BLaER1 treated with 17β-estradiol and CSF1 and Interleukin-3, amounts not matched to agents 10 nM and 100 nM (cell line): ENCODE results near the gene GLB1L2.

Source experiments
- H3K27ac ChIP-seq, 11 experiments: shearing (Covaris generic); formaldehyde crosslinking; 2 replicates each; pipeline ENCODE4 v1.8.1; 2022
- H3K27me3 ChIP-seq, 11 experiments: shearing (Covaris generic); formaldehyde crosslinking; 2 replicates each; pipeline ENCODE4 v1.8.1; 2022
- H3K36me3 ChIP-seq, 11 experiments: shearing (Covaris generic); formaldehyde crosslinking; 2 replicates each; pipeline ENCODE4 v1.8.1; 2022
- H3K4me1 ChIP-seq, 10 experiments: shearing (Covaris generic); formaldehyde crosslinking; 2 replicates each; pipeline ENCODE4 v1.8.1; 2022
- H3K4me2 ChIP-seq, 11 experiments: shearing (Covaris generic); formaldehyde crosslinking; 2 replicates each; pipeline ENCODE4 v1.8.1; 2022
- H3K4me3 ChIP-seq, 10 experiments: shearing (Covaris generic); formaldehyde crosslinking; 2 replicates each; pipeline ENCODE4 v1.8.1; 2022
- H3K9ac ChIP-seq, 11 experiments: shearing (Covaris generic); formaldehyde crosslinking; 2 replicates each; pipeline ENCODE4 v1.8.1; 2022
- H3K9me3 ChIP-seq, 11 experiments: shearing (Covaris generic); formaldehyde crosslinking; replicated peaks in 1 of 11; 2 replicates each; pipeline ENCODE4 v1.8.1; 2022
- H4K20me1 ChIP-seq, 11 experiments: shearing (Covaris generic); formaldehyde crosslinking; 2 replicates each; pipeline ENCODE4 v1.8.1; 2022
- Cebpa-rat ChIP-seq, 11 experiments: shearing (Covaris generic); IDR thresholded peaks; 2 replicates each; pipeline ENCODE4 v1.8.1; 2022

GLB1L2 gene

GRCh38 chr11:134365011-134365925, 33.5 kb downstream of the GLB1L2 start:
- H3K27me3 ChIP-seq, result peaks cover 0 to 38% (median 15%) of the 10 kb centered on the region in 11 experiments; a peak in 15 of 22 replicates
- H3K4me1 ChIP-seq, result peaks cover 0 to 58% (median 37%) of the 10 kb centered on the region in 10 experiments; a peak in 17 of 20 replicates
- H3K36me3 ChIP-seq, result no peaks in the 10 kb centered on the region
- no peaks in the 10 kb centered on the region for H3K9me3 ChIP-seq
- peaks cover 0 to 77% (median 27%) of the 10 kb centered on the region in 11 experiments; a peak in 16 of 22 replicates for H4K20me1 ChIP-seq
- H3K4me3 ChIP-seq, result no peak overlapping the region
- peak overlapping the region in 9 of 11 experiments; percentile 0 to 68 (median 60); a peak in 17 of 22 replicates for H3K4me2 ChIP-seq
- H3K9ac ChIP-seq, result no peak overlapping the region
- H3K27ac ChIP-seq, result no peak overlapping the region
- no peak for TF ChIP-seq Cebpa-rat (IDR thresholded peaks at IDR 0.05)

GRCh38 chr11:134366254-134366653, 34.5 kb downstream of the GLB1L2 start:
- Histone ChIP-seq H3K27me3 (peaks cover 0 to 29% (median 13%) of the 10 kb centered on the region in 11 experiments; a peak in 15 of 22 replicates), H3K27ac (no peak overlapping the region), H4K20me1 (peaks cover 0 to 76% (median 34%) of the 10 kb centered on the region in 11 experiments; a peak in 16 of 22 replicates), H3K4me2 (no peak overlapping the region), H3K4me1 (peaks cover 0 to 53% (median 34%) of the 10 kb centered on the region in 10 experiments; a peak in 17 of 20 replicates), H3K9ac (no peak overlapping the region), H3K4me3 (no peak overlapping the region), H3K9me3 (no peaks in the 10 kb centered on the region), H3K36me3 (no peaks in the 10 kb centered on the region)
- TF ChIP-seq Cebpa-rat (IDR thresholded peaks at IDR 0.05), result no peak

GRCh38 chr11:134367781-134368180, 36.0 kb downstream of the GLB1L2 start:
- Histone ChIP-seq H4K20me1 (peaks cover 0 to 77% (median 28%) of the 10 kb centered on the region in 11 experiments; a peak in 15 of 22 replicates), H3K4me3 (no peak overlapping the region), H3K27me3 (peaks cover 0 to 14% (median 1%) of the 10 kb centered on the region in 11 experiments; a peak in 8 of 22 replicates), H3K36me3 (no peaks in the 10 kb centered on the region), H3K4me1 (peaks cover 0 to 51% (median 34%) of the 10 kb centered on the region in 10 experiments; a peak in 14 of 20 replicates), H3K27ac (no peak overlapping the region), H3K9me3 (no peaks in the 10 kb centered on the region), H3K9ac (no peak overlapping the region), H3K4me2 (no peak overlapping the region)
- TF ChIP-seq Cebpa-rat (IDR thresholded peaks at IDR 0.05), result no peak

- H3K27me3 ChIP-seq, result peaks cover 0 to 23% (median 0%) of the 10 kb centered on the region in 11 experiments; a peak in 9 of 22 replicates
- peaks cover 0 to 37% (median 21%) of the 10 kb centered on the region in 10 experiments; a peak in 14 of 20 replicates for H3K4me1 ChIP-seq
- TF ChIP-seq Cebpa-rat (IDR thresholded peaks at IDR 0.05), result no peak
- H3K9me3 ChIP-seq, result no peaks in the 10 kb centered on the region
- no peak overlapping the region for H3K4me2 ChIP-seq
- no peak overlapping the region for H3K9ac ChIP-seq
- peaks cover 0 to 77% (median 10%) of the 10 kb centered on the region in 11 experiments; a peak in 13 of 22 replicates for H4K20me1 ChIP-seq
- H3K4me3 ChIP-seq, result no peak overlapping the region
- no peaks in the 10 kb centered on the region for H3K36me3 ChIP-seq
- no peak overlapping the region for H3K27ac ChIP-seq
Observed at GRCh38 chr11:134369656-134370525, 38.1 kb downstream of the GLB1L2 start.

GRCh38 chr11:134370526-134371435, 39.0 kb downstream of the GLB1L2 start:
- TF ChIP-seq Cebpa-rat (IDR thresholded peaks at IDR 0.05), result no peak
- H4K20me1 ChIP-seq, result peaks cover 0 to 72% (median 10%) of the 10 kb centered on the region in 11 experiments; a peak in 11 of 22 replicates
- H3K4me2 ChIP-seq, result no peak overlapping the region
- no peak overlapping the region for H3K4me3 ChIP-seq
- H3K36me3 ChIP-seq, result no peaks in the 10 kb centered on the region
- H3K4me1 ChIP-seq, result peaks cover 0 to 28% (median 14%) of the 10 kb centered on the region in 10 experiments; a peak in 10 of 20 replicates
- H3K9ac ChIP-seq, result no peak overlapping the region
- H3K9me3 ChIP-seq, result no peaks in the 10 kb centered on the region
- peaks cover 0 to 23% (median 0%) of the 10 kb centered on the region in 11 experiments; a peak in 9 of 22 replicates for H3K27me3 ChIP-seq
- H3K27ac ChIP-seq, result no peak overlapping the region

- H3K4me1 ChIP-seq, result peaks cover 0 to 26% (median 13%) of the 10 kb centered on the region in 10 experiments; a peak in 10 of 20 replicates
- TF ChIP-seq Cebpa-rat (IDR thresholded peaks at IDR 0.05), result no peak
- H3K36me3 ChIP-seq, result no peaks in the 10 kb centered on the region
- H3K4me2 ChIP-seq, result peak overlapping the region in 7 of 11 experiments; percentile 18 to 54 (median 37); a peak in 12 of 22 replicates
- H3K27me3 ChIP-seq, result peaks cover 0 to 26% (median 0%) of the 10 kb centered on the region in 11 experiments; a peak in 9 of 22 replicates
- no peak overlapping the region for H3K9ac ChIP-seq
- no peaks in the 10 kb centered on the region for H3K9me3 ChIP-seq
- H3K4me3 ChIP-seq, result no peak overlapping the region
- H4K20me1 ChIP-seq, result peaks cover 0 to 72% (median 8%) of the 10 kb centered on the region in 11 experiments; a peak in 11 of 22 replicates
- H3K27ac ChIP-seq, result no peak overlapping the region
Observed at GRCh38 chr11:134371436-134372185, 39.8 kb downstream of the GLB1L2 start.

- TF ChIP-seq Cebpa-rat (IDR thresholded peaks at IDR 0.05), result no peak
- H3K27me3 ChIP-seq, result peaks cover 0 to 35% (median 0%) of the 10 kb centered on the region in 11 experiments; a peak in 9 of 22 replicates
- no peaks in the 10 kb centered on the region for H3K9me3 ChIP-seq
- peaks cover 0 to 21% (median 13%) of the 10 kb centered on the region in 10 experiments; a peak in 10 of 20 replicates for H3K4me1 ChIP-seq
- no peak overlapping the region for H3K9ac ChIP-seq
- H3K4me3 ChIP-seq, result no peak overlapping the region
- H3K36me3 ChIP-seq, result no peaks in the 10 kb centered on the region
- H3K4me2 ChIP-seq, result peak overlapping the region in 8 of 11 experiments; percentile 18 to 54 (median 31); a peak in 13 of 22 replicates
- no peak overlapping the region for H3K27ac ChIP-seq
- H4K20me1 ChIP-seq, result peaks cover 0 to 81% (median 8%) of the 10 kb centered on the region in 11 experiments; a peak in 11 of 22 replicates
Observed at GRCh38 chr11:134372536-134372935, 40.7 kb downstream of the GLB1L2 start.
